Activated CD8-positive, alpha-beta T cell treated with anti-CD3 and anti-CD28 coated beads for 36 hours (primary cell): ENCODE results near the gene ABLIM1. TPM values are rescaled to one million over a fixed set of nuclear protein-coding genes. Genes with fewer than 3 reads are reported as not detected.

Source experiments
- ATAC-seq: fragments of 200-7000 bp; cut with Tn5 transposase; one replicate; pipeline ENCODE4 v1.10.0; 2021; ENCODE audit warnings: mild to moderate bottlenecking, moderate library complexity
- CTCF ChIA-PET: fragments of 350-600 bp; sonication (Branson Sonifier 250); formaldehyde crosslinking; loops from one replicate; lab custom pipeline; 2021; ENCODE audit warnings: antibody characterized with exemption; lab: Charles Lee
- POLR2A ChIA-PET: fragments of 350-600 bp; sonication (Branson Sonifier 250); formaldehyde crosslinking; loops from one replicate; lab custom pipeline; 2021; ENCODE audit warnings: antibody characterized with exemption; lab: Charles Lee
- DNase-seq: peaks from one replicate; pipeline ENCODE4 v3.0.0-alpha.2; 2020
- H3K27ac Mint-ChIP-seq: one replicate; pipeline ENCODE4 v1.8.0; 2021; ENCODE audit warnings: mild to moderate bottlenecking, mixed read lengths
- H3K27me3 Mint-ChIP-seq: one replicate; pipeline ENCODE4 v1.8.0; 2021; ENCODE audit warnings: mixed read lengths
- H3K36me3 Mint-ChIP-seq: one replicate; pipeline ENCODE4 v1.8.0; 2021; ENCODE audit warnings: low read depth, mixed read lengths
- H3K4me1 Mint-ChIP-seq: one replicate; pipeline ENCODE4 v1.8.0; 2021; ENCODE audit warnings: low read depth, mixed read lengths
- H3K4me3 Mint-ChIP-seq: one replicate; pipeline ENCODE4 v1.8.0; 2021; ENCODE audit warnings: mild to moderate bottlenecking, moderate library complexity, mixed read lengths
- H3K9me3 Mint-ChIP-seq: one replicate; pipeline ENCODE4 v1.8.0; 2021; ENCODE audit warnings: mixed read lengths
- intact Hi-C: fragments of 100-400 bp; cut with micrococcal nuclease; formaldehyde crosslinking; loops from one replicate; pipeline ENCODE4 v1.10.0; 2022
- total RNA-seq, 2 experiments: library from RNA; stranded (reverse); gene quantifications; one replicate each; pipeline ENCODE4 v1.2.3, GENCODE V29; 2021
- TF ChIP-seq, protein P1 (sequence below): fragments of 200-600 bp; IDR thresholded peaks from one replicate; pipeline ENCODE4 v1.8.0; 2022; ENCODE audit warnings: antibody characterized with exemption, mild to moderate bottlenecking

Gene ABLIM1
- total RNA-seq, 2 experiments from 2014 or later: 148 to 155 TPM

DNA sequence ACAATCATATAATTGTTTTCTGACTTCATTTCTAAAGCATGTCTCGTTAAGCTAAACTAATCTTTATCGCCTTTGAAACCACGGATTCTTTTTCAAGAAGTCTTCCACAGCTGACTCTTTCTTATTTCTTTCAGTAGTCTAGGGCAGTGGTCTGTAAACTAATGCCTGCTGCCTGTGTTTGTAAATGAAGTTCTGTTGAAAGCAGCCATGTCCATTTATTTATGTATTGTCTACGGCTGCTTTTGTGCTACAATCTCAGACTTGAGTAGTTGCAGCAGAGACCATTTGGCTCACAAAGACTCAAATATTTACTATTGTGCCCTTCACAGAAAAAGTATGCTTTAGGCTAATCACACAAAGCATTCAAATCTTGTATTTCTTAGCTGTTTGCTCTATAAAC lies 20.3 kb upstream of the ABLIM1 start:
- ChIA-PET POLR2A (no interaction called here), CTCF (interaction anchor here (1.7 kb wide), 1 partner anchor 25 kb away, joined by 5 read pairs; no protein-coding TSS in a partner anchor)
- Mint-ChIP-seq H3K36me3 (no peaks in the 10 kb centered on the region), H3K27ac (no peak overlapping the region), H3K9me3 (no peaks in the 10 kb centered on the region), H3K4me1 (no peaks in the 10 kb centered on the region), H3K4me3 (no peak overlapping the region), H3K27me3 (peaks cover 1% of the 10 kb centered on the region)
- ATAC-seq (no peak), DNase-seq (no peak)
- intact Hi-C loops: no loop called here
- TF ChIP-seq, protein P1, sequence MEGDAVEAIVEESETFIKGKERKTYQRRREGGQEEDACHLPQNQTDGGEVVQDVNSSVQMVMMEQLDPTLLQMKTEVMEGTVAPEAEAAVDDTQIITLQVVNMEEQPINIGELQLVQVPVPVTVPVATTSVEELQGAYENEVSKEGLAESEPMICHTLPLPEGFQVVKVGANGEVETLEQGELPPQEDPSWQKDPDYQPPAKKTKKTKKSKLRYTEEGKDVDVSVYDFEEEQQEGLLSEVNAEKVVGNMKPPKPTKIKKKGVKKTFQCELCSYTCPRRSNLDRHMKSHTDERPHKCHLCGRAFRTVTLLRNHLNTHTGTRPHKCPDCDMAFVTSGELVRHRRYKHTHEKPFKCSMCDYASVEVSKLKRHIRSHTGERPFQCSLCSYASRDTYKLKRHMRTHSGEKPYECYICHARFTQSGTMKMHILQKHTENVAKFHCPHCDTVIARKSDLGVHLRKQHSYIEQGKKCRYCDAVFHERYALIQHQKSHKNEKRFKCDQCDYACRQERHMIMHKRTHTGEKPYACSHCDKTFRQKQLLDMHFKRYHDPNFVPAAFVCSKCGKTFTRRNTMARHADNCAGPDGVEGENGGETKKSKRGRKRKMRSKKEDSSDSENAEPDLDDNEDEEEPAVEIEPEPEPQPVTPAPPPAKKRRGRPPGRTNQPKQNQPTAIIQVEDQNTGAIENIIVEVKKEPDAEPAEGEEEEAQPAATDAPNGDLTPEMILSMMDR: no peak

DNA sequence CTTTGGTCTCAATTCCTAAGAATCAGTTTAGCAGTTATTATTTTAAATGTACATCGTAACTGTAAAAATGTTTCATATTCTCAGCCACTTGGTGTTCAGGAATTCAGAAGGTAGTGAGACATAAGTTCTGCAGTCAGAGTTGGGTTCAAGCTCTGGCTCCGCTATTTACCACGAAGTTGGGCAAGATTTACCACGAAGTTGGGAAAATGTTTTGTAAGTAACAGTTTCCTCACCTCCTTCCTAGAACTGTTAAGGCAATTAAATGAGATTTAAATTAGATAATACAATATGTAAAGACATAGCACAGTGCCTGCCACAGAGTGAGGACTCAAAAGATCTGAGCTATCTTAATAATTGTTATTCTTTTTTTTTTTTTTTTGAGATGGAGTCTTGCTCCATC lies 16.3 kb upstream of the ABLIM1 start:
- no peak overlapping the region for H3K4me3 Mint-ChIP-seq
- H3K4me1 Mint-ChIP-seq: no peaks in the 10 kb centered on the region
- no peak for ATAC-seq
- intact Hi-C loops: no loop called here
- CTCF ChIA-PET: no interaction called here
- POLR2A ChIA-PET: no interaction called here
- H3K27me3 Mint-ChIP-seq: peaks cover 1% of the 10 kb centered on the region
- H3K9me3 Mint-ChIP-seq: no peaks in the 10 kb centered on the region
- DNase-seq: no peak
- H3K27ac Mint-ChIP-seq: no peak overlapping the region
- TF ChIP-seq, protein P1: no peak
- no peaks in the 10 kb centered on the region for H3K36me3 Mint-ChIP-seq

DNA sequence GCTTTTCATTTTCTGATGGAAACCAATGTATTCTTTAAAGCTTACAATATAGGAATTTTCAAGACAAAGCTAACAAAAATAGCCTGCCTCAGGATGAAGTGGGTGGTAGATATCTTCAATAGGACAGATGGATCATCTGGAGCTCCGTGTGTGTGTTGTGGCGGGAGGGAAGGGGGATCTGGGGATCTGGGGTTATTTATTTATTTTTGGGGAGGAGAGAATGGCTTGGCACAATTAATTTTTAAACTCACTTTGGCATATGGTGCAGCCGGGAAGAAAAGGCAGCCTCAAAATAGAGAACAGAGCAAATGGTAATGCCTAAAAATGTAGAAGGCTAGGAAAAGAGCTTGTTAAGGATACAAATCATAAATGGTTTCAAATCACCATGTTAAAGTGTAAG lies 11.6 kb upstream of the ABLIM1 start:
- no peak for DNase-seq
- Mint-ChIP-seq H3K9me3 (no peaks in the 10 kb centered on the region), H3K27ac (no peak overlapping the region), H3K27me3 (no peaks in the 10 kb centered on the region), H3K4me3 (no peak overlapping the region), H3K4me1 (no peaks in the 10 kb centered on the region), H3K36me3 (no peaks in the 10 kb centered on the region)
- ChIA-PET CTCF (no interaction called here), POLR2A (interaction anchor here (0.8 kb wide), 1 partner anchor 12 kb away, joined by 3 read pairs; no protein-coding TSS in a partner anchor)
- ATAC-seq: no peak
- intact Hi-C loops: no loop called here
- TF ChIP-seq, protein P1: no peak

DNA sequence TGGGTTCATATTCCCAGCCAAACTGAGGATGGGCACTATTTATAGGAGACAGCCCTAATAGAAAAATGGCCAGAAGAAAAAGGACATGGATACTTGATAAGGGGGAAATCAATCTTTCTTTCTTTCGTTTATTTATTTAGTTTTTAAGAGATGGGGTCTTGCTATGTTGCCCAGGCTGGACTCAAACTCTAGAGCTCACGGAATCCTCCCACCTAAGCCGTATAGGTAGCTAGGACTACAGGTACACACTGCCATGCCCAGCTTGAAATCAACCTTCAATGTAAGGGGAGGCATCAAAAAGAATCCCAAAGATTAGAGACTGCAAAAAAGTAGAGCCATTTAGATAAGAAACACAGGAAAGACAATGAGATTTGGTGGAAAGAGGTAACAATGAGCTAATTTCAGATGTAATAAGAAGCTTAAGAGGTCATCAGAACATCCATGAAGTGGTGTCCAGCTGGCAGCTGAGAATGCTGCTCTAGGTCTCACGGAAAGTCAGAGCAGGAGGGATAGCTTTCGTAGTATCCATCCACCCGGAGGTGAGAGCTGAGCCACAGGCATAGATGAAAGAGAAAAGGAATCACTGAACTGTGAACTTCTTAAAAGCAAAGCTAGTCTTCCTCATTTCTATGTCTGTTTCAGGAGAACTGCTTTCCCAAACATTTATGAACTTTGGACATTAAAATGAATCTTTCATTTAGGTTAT lies 10.5 kb upstream of the ABLIM1 start:
- H3K27ac Mint-ChIP-seq: no peak overlapping the region
- no peaks in the 10 kb centered on the region for H3K27me3 Mint-ChIP-seq
- POLR2A ChIA-PET: no interaction called here
- no peak overlapping the region for H3K4me3 Mint-ChIP-seq
- H3K36me3 Mint-ChIP-seq: no peaks in the 10 kb centered on the region
- ATAC-seq: no peak
- CTCF ChIA-PET: interaction anchor here (0.6 to 1.1 kb wide), 2 partner anchors 8 to 53 kb away, joined by 3 read pairs; no protein-coding TSS in a partner anchor
- H3K9me3 Mint-ChIP-seq: no peaks in the 10 kb centered on the region
- DNase-seq: no peak
- TF ChIP-seq, protein P1: no peak
- H3K4me1 Mint-ChIP-seq: no peaks in the 10 kb centered on the region
- intact Hi-C loops: no loop called here

DNA sequence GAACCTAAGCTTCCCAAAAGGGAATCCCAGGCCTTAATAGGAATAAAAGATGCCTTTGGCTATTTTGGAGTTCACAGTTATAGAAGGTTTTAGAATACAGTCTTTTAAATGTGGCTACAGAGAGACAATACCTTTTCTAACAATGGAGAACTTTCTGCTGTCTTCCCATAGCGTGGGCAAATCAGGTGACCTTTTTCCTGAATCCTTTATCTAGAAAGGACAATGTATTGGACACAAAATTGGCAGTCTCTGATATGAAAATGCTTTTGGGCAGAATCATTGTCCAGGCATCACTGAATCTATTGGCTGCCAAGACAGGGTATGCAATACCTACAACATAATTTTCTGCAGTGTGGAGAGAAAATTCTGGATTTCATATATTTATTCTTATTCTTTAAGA lies 7.8 kb upstream of the ABLIM1 start:
- intact Hi-C loops: no loop called here
- ChIA-PET CTCF (no interaction called here), POLR2A (no interaction called here)
- TF ChIP-seq, protein P1: no peak
- H3K36me3 Mint-ChIP-seq: no peaks in the 10 kb centered on the region
- ATAC-seq (no peak), DNase-seq (no peak)
- no peak overlapping the region for H3K4me3 Mint-ChIP-seq
- H3K27ac Mint-ChIP-seq: no peak overlapping the region
- H3K4me1 Mint-ChIP-seq: no peaks in the 10 kb centered on the region
- H3K27me3 Mint-ChIP-seq: no peaks in the 10 kb centered on the region
- no peaks in the 10 kb centered on the region for H3K9me3 Mint-ChIP-seq
